HepG2 (cell line): Measurements from ENCODE around the gene COL2A1. TPM values are rescaled to one million over a fixed set of nuclear protein-coding genes. Genes with fewer than 3 reads are reported as not detected.

Source experiments
- AFF4 ChIP-seq: sonication (generic); formaldehyde crosslinking; IDR thresholded peaks from 2 replicates; pipeline ENCODE4 v1.4.0; 2020; ENCODE audit warnings: missing genetic modification reagents
- AGO2 ChIP-seq: fragments of 200-400 bp; formaldehyde crosslinking; optimal IDR thresholded peaks from 2 replicates; pipeline ENCODE3; 2017; ENCODE audit warnings: mild to moderate bottlenecking, low read depth, low read length, moderate library complexity
- DBP ChIP-seq: sonication (generic); formaldehyde crosslinking; IDR thresholded peaks from 2 replicates; pipeline ENCODE4 v1.4.0; 2020; ENCODE audit warnings: missing genetic modification reagents; ENCODE audit errors: not compliant biosample characterization
- ESRRA ChIP-seq: sonication (generic); formaldehyde crosslinking; IDR thresholded peaks from 2 replicates; pipeline ENCODE4 v1.5.1; 2020; ENCODE audit warnings: mild to moderate bottlenecking, low read depth, missing genetic modification reagents
- ZFP90 ChIP-seq: sonication (generic); formaldehyde crosslinking; IDR thresholded peaks from 2 replicates; pipeline ENCODE4 v1.8.0; 2022; ENCODE audit warnings: missing genetic modification reagents, mild to moderate bottlenecking, inconsistent platforms, borderline replicate concordance
- polyA plus RNA-seq, 8 experiments: library from polyadenylated mRNA; depleted of rRNA in 3 of 8; stranded (reverse) in 7 of 8; unstranded in 1 of 8; fragments of >200 nt; fragmentation: Illumina TruSeq in 4 of 8; extraction: Trizol in 4 of 8; gene quantifications; 2 replicates each; pipeline versions ENCODE4 v1.2.1 to v1.2.3, GENCODE V29; 2011 to 2016; ENCODE audit warnings: low read depth in 4 of 8, missing spikeins in 1 of 8, mixed read lengths in 1 of 8; ENCODE audit not compliant: insufficient read depth in 1 of 8
- total RNA-seq, 5 experiments: library from RNA; depleted of rRNA; stranded (reverse); fragments of >200 nt; fragmentation: Illumina TruSeq; extraction: Trizol; gene quantifications; 2 replicates each; pipeline ENCODE4 v1.2.3, GENCODE V29; 2016; ENCODE audit warnings: low read depth in 1 of 5

The COL2A1 gene
- total and polyA plus RNA-seq, 2 of the 13 experiments (the other 11 are each of a cell fraction or from before 2014, with no cell fraction given), result 7.4 to 38.3 TPM

GRCh38 chr12:47988073-47989022 is 15.9 kb downstream of the COL2A1 start (continued):
- no peak for TF ChIP-seq AFF4 (CRISPR knock-in tag)
- no peak for TF ChIP-seq DBP (CRISPR knock-in tag)
- no peak for TF ChIP-seq ESRRA (CRISPR knock-in tag)
- no peak for TF ChIP-seq ZFP90
- TF ChIP-seq AGO2, result no peak
- TF ChIP-seq, all 625 proteins: peak for 0
